GM21360 (cell line): Measurements from ENCODE around the gene ZBTB18.

Experiments used
- ATAC-seq: cut with Tn5 transposase; IDR thresholded peaks from one replicate; pipeline ENCODE4 v1.9.1; 2021; ENCODE audit warnings: mild to moderate bottlenecking, moderate library complexity; ENCODE audit not compliant: unreplicated experiment

Gene ZBTB18

GRCh38 chr1:244087021-244087560 is 36.0 kb downstream of the ZBTB18 start:
- no peak for ATAC-seq

- ATAC-seq = no peak
Observed at GRCh38 chr1:244087611-244088010, 36.5 kb downstream of the ZBTB18 start.

- ATAC-seq = no peak
Observed at GRCh38 chr1:244088161-244088560, 37.1 kb downstream of the ZBTB18 start.

GRCh38 chr1:244089561-244089960 is 38.5 kb downstream of the ZBTB18 start:
- ATAC-seq = no peak

- ATAC-seq = no peak
Observed at GRCh38 chr1:244090645-244091044, 39.6 kb downstream of the ZBTB18 start.

GRCh38 chr1:244092293-244092963 is 41.3 kb downstream of the ZBTB18 start:
- no peak for ATAC-seq

GRCh38 chr1:244092964-244093638 is 42.0 kb downstream of the ZBTB18 start:
- ATAC-seq = no peak

GRCh38 chr1:244094880-244095528 is 43.9 kb downstream of the ZBTB18 start:
- no peak for ATAC-seq

GRCh38 chr1:244095529-244095911 is 44.4 kb downstream of the ZBTB18 start:
- ATAC-seq = no peak

GRCh38 chr1:244096066-244096610 is 45.1 kb downstream of the ZBTB18 start:
- no peak for ATAC-seq

- ATAC-seq = no peak
Observed at GRCh38 chr1:244096691-244097090, 45.6 kb downstream of the ZBTB18 start.

GRCh38 chr1:244097523-244098405 is 46.7 kb downstream of the ZBTB18 start:
- ATAC-seq = no peak

- ATAC-seq = no peak
Observed at GRCh38 chr1:244099258-244099930, 48.3 kb downstream of the ZBTB18 start.

- ATAC-seq = no peak
Observed at GRCh38 chr1:244100276-244100675, 49.2 kb downstream of the ZBTB18 start.

GRCh38 chr1:244100704-244101453 is 49.8 kb downstream of the ZBTB18 start:
- no peak for ATAC-seq

GRCh38 chr1:244102046-244102445 is 51.0 kb downstream of the ZBTB18 start:
- ATAC-seq = no peak

- ATAC-seq = no peak
Observed at GRCh38 chr1:244102468-244102867, 51.4 kb downstream of the ZBTB18 start.

GRCh38 chr1:244104309-244105060 is 53.4 kb downstream of the ZBTB18 start:
- ATAC-seq = no peak

- ATAC-seq = no peak
Observed at GRCh38 chr1:244106176-244106575, 55.1 kb downstream of the ZBTB18 start.
